Transverse colon (tissue), 1 donor: Measurements from ENCODE around the gene DLK2.

ENCODE experiments used
- EP300 ChIP-seq: sonication (generic); formaldehyde crosslinking; IDR thresholded peaks from one replicate; pipeline ENCODE4 v1.6.1; 2017; ENCODE audit warnings: antibody characterized with exemption, low read depth
- POLR2A ChIP-seq: fragments of 450-650 bp; IDR thresholded peaks from one replicate; pipeline ENCODE4 v1.6.1; 2016; ENCODE audit warnings: antibody characterized with exemption, mild to moderate bottlenecking, moderate library complexity

DNA sequence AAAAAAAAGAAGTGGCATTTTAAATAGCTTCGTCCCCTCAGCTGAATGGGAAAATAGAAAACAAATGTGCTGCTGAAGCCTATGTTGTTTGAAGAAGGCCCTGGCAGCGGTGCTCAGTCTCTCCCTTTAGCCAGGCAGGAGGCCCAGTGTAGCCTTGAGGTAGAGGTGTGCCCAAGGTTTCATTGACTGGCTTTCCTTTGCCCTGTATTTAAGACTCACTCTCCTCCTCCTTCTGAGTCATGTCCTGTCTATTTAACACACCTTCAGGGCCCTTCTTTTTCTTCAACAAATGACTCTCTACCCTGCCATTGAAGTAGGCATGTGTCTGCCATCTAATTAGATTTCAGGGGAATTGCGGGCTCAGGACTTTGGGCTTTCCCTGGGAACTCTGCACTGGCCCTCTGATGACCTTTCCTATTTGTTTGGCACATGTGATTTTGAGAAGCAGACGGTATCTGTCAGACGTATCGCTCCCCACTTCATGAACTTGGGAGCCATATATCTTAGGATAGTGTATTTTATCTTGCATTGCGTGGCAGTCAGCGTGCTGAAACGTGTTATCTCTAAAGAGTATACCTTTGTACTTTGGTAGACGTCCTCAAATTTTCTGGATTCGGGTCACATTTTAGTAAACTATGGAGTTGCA, 26.4 kb upstream of the DLK2 start:
- TF ChIP-seq EP300, result no peak
- TF ChIP-seq POLR2A, result no peak
